Hepatocyte (in vitro differentiated cells): Measurements from ENCODE around the gene SRRM3.

Experiments
- CTCF ChIP-seq: fragments of 200-600 bp; sonication (generic); IDR thresholded peaks from 2 replicates; pipeline ENCODE4 v1.5.1; 2016; ENCODE audit warnings: antibody characterized with exemption, mild to moderate bottlenecking; ENCODE audit not compliant: poor library complexity
- EZH2 ChIP-seq: fragments of 200-600 bp; sonication (generic); IDR thresholded peaks from 2 replicates; pipeline ENCODE4 v1.6.1; 2016; ENCODE audit warnings: antibody characterized with exemption, mild to moderate bottlenecking, borderline replicate concordance
- EZH2phosphoT487 ChIP-seq: fragments of 200-600 bp; sonication (generic); IDR thresholded peaks from one replicate; pipeline ENCODE4 v1.6.1; 2018; ENCODE audit warnings: antibody characterized with exemption, mild to moderate bottlenecking, low read depth, moderate library complexity; ENCODE audit not compliant: unreplicated experiment, severe bottlenecking

- TF ChIP-seq EZH2 (no peak), CTCF (no peak), EZH2phosphoT487 (no peak)
These were observed 9.5 kb downstream of the SRRM3 start for GRCh38 chr7:76211216-76211615.
